ENCODE data around the gene SLX4. TPM values are rescaled to one million over a fixed set of nuclear protein-coding genes. Genes with fewer than 3 reads are reported as not detected.

SLX4 gene
- total and polyA plus RNA-seq, 8 donors = 0.95 to 3.4 (median 1.8) TPM

DNA sequence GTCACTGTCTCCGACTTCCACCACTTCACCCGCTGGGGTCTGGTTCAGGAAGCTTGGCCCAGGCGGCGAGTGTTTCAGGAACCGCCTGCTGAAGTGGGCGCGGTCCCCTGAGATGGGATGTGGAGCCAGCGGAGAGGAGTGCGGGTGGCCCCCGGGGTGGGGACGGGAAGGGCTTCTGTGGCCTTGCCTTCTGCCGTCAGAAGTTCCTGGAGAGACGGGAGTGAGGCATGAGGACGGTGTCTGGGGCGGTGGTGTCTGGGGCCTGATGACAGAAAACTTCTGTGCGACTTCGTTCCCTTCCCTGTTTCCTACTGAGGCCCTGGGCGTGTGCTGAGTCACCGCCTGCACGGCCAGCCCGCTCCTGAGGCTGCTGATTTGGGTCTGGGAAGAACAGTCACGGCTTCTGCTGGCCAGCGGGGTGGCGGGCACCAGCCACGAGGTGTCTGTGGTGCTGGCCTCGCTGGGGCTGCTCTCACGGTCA, 21.9 kb downstream of the SLX4 start:
- H3K4me3 ChIP-seq = no peak overlapping the region
- no peaks in the 10 kb centered on the region for H3K36me3 ChIP-seq
- FAIRE-seq = no peak
- WGBS, 2 donors = 91 to 92% methylated on average over 27 of the region's 27 CpGs
- H3K27ac ChIP-seq = no peak overlapping the region
- no peaks in the 10 kb centered on the region for H3K27me3 ChIP-seq
- H3K4me1 ChIP-seq = no peaks in the 10 kb centered on the region
- H3K9me3 ChIP-seq = no peaks in the 10 kb centered on the region
- intact Hi-C loops (cut with DNase I) = no loop called here
- ATAC-seq = peak in 2 of 4 donors; percentile 55 to 59
- TF ChIP-seq, protein P1, sequence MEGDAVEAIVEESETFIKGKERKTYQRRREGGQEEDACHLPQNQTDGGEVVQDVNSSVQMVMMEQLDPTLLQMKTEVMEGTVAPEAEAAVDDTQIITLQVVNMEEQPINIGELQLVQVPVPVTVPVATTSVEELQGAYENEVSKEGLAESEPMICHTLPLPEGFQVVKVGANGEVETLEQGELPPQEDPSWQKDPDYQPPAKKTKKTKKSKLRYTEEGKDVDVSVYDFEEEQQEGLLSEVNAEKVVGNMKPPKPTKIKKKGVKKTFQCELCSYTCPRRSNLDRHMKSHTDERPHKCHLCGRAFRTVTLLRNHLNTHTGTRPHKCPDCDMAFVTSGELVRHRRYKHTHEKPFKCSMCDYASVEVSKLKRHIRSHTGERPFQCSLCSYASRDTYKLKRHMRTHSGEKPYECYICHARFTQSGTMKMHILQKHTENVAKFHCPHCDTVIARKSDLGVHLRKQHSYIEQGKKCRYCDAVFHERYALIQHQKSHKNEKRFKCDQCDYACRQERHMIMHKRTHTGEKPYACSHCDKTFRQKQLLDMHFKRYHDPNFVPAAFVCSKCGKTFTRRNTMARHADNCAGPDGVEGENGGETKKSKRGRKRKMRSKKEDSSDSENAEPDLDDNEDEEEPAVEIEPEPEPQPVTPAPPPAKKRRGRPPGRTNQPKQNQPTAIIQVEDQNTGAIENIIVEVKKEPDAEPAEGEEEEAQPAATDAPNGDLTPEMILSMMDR (IDR thresholded peaks at IDR 0.05) = no peak
- no peak for DNase-seq

DNA sequence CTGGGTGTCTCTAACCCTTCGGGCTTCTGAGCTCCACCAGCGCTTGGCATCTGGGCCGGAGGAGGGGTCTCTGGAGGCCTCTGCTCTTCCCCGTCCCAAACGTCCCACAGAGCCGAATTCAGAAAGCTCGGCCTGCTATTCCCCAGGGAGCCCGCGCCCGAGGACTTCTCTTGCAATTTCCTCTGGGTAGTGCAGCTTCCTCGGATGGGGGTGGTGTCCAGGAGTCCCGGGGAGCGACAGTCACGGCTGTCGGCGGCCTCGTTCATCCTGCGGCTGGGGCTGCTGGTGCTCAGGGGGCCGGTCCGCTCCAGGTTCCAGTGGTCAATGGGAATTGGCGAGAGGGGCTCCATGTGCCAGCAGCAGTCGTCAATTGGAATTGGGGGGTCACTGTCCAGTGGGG, 22.4 kb downstream of the SLX4 start:
- TF ChIP-seq, protein P1 (IDR thresholded peaks at IDR 0.05) = no peak

DNA sequence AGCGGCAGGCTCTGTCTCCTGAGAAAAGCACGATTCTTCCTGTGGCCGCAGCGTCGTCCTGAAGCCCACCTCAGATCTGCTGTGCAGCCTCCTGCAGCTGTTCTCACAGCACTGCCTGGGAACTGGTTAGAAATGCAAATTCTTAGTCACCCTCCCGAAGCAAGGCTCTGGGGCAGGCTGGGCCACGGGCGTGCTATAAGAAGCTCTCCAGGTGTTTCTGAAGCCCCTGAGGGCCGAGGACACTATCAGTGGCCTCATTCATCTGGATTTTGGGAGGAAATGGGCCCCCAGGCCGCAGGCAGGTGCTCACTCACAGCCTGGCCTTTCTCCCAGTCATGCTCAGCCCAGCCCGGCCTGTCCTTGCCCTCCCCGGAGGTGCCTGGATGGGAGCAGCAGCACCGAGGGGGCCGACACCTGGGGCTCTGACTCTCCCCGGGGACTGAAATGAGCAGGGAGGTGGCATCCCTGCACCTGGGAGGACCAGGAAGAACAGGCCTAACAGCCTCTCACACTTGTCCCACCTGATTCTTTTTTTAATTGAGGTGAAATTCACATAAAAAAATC, 23.8 kb downstream of the SLX4 start:
- Histone ChIP-seq H3K4me3 (no peak overlapping the region), H3K27me3 (no peaks in the 10 kb centered on the region), H3K36me3 (no peaks in the 10 kb centered on the region), H3K27ac (no peak overlapping the region), H3K4me1 (no peaks in the 10 kb centered on the region), H3K9me3 (no peaks in the 10 kb centered on the region)
- no peak for ATAC-seq
- intact Hi-C loops (cut with DNase I) = no loop called here
- TF ChIP-seq, protein P1 (IDR thresholded peaks at IDR 0.05) = no peak
- WGBS, 2 donors = 89 to 91% methylated on average over 15 of the region's 15 CpGs
- FAIRE-seq = no peak
- DNase-seq = no peak

More for the DNA sequence above, 22.4 kb downstream of the SLX4 start:
- intact Hi-C loops (cut with DNase I) = no loop called here
- ATAC-seq = no peak
- FAIRE-seq = no peak
- H3K36me3 ChIP-seq = no peaks in the 10 kb centered on the region
- H3K9me3 ChIP-seq = no peaks in the 10 kb centered on the region
- WGBS, 2 donors = 91 to 92% methylated on average over 20 to 22 of the region's 22 CpGs
- DNase-seq = no peak
- no peaks in the 10 kb centered on the region for H3K4me1 ChIP-seq
- H3K27ac ChIP-seq = no peak overlapping the region
- no peak overlapping the region for H3K4me3 ChIP-seq
- H3K27me3 ChIP-seq = no peaks in the 10 kb centered on the region

DNA sequence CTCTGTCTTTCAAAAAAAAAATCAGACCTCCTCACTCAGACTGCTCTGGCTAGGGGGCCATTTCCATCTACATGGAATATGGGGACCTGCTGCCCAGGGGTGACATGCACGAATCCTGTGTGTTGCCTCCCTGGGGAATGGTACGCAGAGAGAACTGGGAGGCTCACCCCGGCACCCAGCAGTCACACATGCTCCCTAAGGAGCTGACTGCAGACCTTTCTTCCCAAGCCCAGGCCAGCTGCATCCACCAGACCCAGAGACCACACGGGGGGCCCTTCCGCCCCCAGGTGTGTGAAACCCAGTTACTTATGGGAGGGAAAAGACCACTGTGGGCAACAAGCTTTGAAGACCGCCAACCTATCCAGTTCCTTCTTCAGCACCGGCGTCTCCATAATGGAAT, 27.0 kb downstream of the SLX4 start:
- Histone ChIP-seq H3K4me1 (no peaks in the 10 kb centered on the region), H3K4me3 (no peak overlapping the region), H3K9me3 (no peaks in the 10 kb centered on the region), H3K27ac (no peak overlapping the region), H3K36me3 (no peaks in the 10 kb centered on the region), H3K27me3 (no peaks in the 10 kb centered on the region)
- FAIRE-seq (no peak), DNase-seq (no peak), ATAC-seq (no peak)
- TF ChIP-seq, protein P1 (IDR thresholded peaks at IDR 0.05) = no peak
- intact Hi-C loops (cut with DNase I) = no loop called here
- WGBS, 2 donors = 97% methylated on average over 8 of the region's 8 CpGs

DNA sequence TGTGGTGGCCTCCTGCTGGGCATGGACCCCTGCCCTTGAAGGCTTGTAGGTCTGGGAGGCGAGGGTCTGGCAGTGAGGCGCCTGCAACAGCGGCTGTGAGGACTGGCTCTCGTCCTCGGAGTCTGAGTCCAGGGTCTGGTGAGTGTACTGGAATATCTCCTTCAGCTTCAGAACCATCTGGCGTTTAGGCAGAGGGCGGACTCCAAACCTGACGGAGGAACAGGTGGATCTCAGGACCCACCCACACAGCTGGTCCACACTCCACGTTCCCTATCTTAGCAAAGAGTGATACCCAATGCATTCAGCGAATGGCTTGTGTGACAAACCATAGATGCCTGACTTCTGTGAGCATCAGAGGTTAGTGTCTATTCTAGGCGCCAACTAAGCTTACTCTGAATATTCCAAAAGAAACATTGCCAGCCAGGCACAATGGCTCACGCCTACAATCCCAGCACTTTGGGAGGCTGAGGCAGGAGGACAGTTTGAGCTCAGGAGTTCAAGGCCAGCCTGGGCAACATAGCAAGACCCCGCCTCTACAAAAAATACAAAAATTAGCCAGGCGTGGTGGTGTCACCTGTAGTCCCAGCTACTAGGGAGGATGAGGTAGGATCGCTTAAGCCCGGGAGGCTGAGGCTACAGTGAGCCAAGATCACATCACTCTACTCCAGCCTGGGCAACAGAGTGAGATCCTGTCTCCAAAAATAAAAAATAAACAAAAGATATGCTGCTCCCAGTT, 27.9 kb downstream of the SLX4 start:
- intact Hi-C loops (cut with DNase I) = no loop called here
- Histone ChIP-seq H3K4me1 (no peaks in the 10 kb centered on the region), H3K27me3 (no peaks in the 10 kb centered on the region), H3K36me3 (no peaks in the 10 kb centered on the region), H3K27ac (no peak overlapping the region), H3K4me3 (no peak overlapping the region), H3K9me3 (no peaks in the 10 kb centered on the region)
- TF ChIP-seq, protein P1 (IDR thresholded peaks at IDR 0.05) = no peak
- FAIRE-seq (no peak), ATAC-seq (no peak), DNase-seq (peak in 1 of 6 donors; percentile 44)
- WGBS, 2 donors = 93 to 96% methylated on average over 16 of the region's 16 CpGs
